KMS-11 (cell line): ENCODE data around the gene PCNT.

Source experiments
- H2AFZ ChIP-seq: fragments of 200-600 bp; sonication (generic); 2 replicates; pipeline ENCODE4 v1.6.1; 2016; ENCODE audit warnings: antibody characterized with exemption, mixed run types, low read depth
- H3K27ac ChIP-seq: fragments of 200-600 bp; sonication (generic); 2 replicates; pipeline ENCODE4 v1.6.1; 2016; ENCODE audit warnings: mild to moderate bottlenecking, mixed run types
- H3K27me3 ChIP-seq: fragments of 200-600 bp; sonication (generic); 2 replicates; pipeline ENCODE4 v1.6.1; 2017; ENCODE audit warnings: mild to moderate bottlenecking, low read depth, mixed run types, moderate library complexity; ENCODE audit not compliant: insufficient read depth
- H3K36me3 ChIP-seq: fragments of 200-600 bp; sonication (generic); 2 replicates; pipeline ENCODE4 v1.6.1; 2017; ENCODE audit warnings: mild to moderate bottlenecking, mixed run types; ENCODE audit not compliant: insufficient read depth
- H3K4me1 ChIP-seq: fragments of 200-600 bp; sonication (generic); 2 replicates; pipeline ENCODE4 v1.6.1; 2016; ENCODE audit warnings: mild to moderate bottlenecking, low read depth, mixed run types; ENCODE audit not compliant: poor library complexity, severe bottlenecking
- H3K4me2 ChIP-seq: fragments of 200-600 bp; sonication (generic); 2 replicates; pipeline ENCODE4 v1.7.0; 2016; ENCODE audit warnings: mild to moderate bottlenecking, mixed run types
- H3K4me3 ChIP-seq: fragments of 200-600 bp; sonication (generic); IDR thresholded peaks from 2 replicates; pipeline ENCODE4 v1.6.1; 2017; ENCODE audit warnings: low read depth, low read length, mixed read lengths; ENCODE audit not compliant: insufficient read depth
- H3K79me2 ChIP-seq: fragments of 200-600 bp; sonication (generic); 2 replicates; pipeline ENCODE4 v1.6.1; 2016; ENCODE audit warnings: low read depth, mixed run types; ENCODE audit not compliant: insufficient read depth
- H3K9ac ChIP-seq: fragments of 200-600 bp; sonication (generic); 2 replicates; pipeline ENCODE4 v1.6.1; 2016; ENCODE audit warnings: mild to moderate bottlenecking, mixed run types
- H4K20me1 ChIP-seq: fragments of 200-600 bp; sonication (generic); 2 replicates; pipeline ENCODE4 v1.6.1; 2016; ENCODE audit warnings: mild to moderate bottlenecking, mixed run types; ENCODE audit not compliant: insufficient read depth
- CTCF ChIP-seq: fragments of 200-600 bp; sonication (generic); conservative IDR thresholded peaks from 2 replicates; pipeline ENCODE4 v1.6.1; 2017; ENCODE audit warnings: low read depth, mild to moderate bottlenecking, antibody characterized with exemption, low read length, moderate library complexity, mixed read lengths

PCNT gene

GRCh38 chr21:46482225-46482845, 158.4 kb downstream of the PCNT start:
- Histone ChIP-seq H2AFZ (no peak overlapping the region), H3K27me3 (no peaks in the 10 kb centered on the region), H3K4me3 (no peak overlapping the region), H3K4me2 (no peak overlapping the region), H3K9ac (no peak overlapping the region), H3K79me2 (no peaks in the 10 kb centered on the region), H3K36me3 (no peaks in the 10 kb centered on the region), H4K20me1 (no peaks in the 10 kb centered on the region), H3K4me1 (peaks cover 9% of the 10 kb centered on the region), H3K27ac (no peak overlapping the region)
- TF ChIP-seq CTCF, result no peak

GRCh38 chr21:46482846-46483231, 158.9 kb downstream of the PCNT start:
- TF ChIP-seq CTCF, result no peak
- no peak overlapping the region for H3K27ac ChIP-seq
- H3K27me3 ChIP-seq, result no peaks in the 10 kb centered on the region
- H3K4me3 ChIP-seq, result no peak overlapping the region
- no peaks in the 10 kb centered on the region for H3K36me3 ChIP-seq
- no peak overlapping the region for H3K9ac ChIP-seq
- H3K4me2 ChIP-seq, result no peak overlapping the region
- H3K4me1 ChIP-seq, result peaks cover 9% of the 10 kb centered on the region
- H4K20me1 ChIP-seq, result no peaks in the 10 kb centered on the region
- H3K79me2 ChIP-seq, result no peaks in the 10 kb centered on the region
- H2AFZ ChIP-seq, result no peak overlapping the region

- Histone ChIP-seq H3K36me3 (no peaks in the 10 kb centered on the region), H3K27me3 (no peaks in the 10 kb centered on the region), H3K4me1 (peaks cover 9% of the 10 kb centered on the region), H2AFZ (no peak overlapping the region), H3K4me3 (no peak overlapping the region), H4K20me1 (no peaks in the 10 kb centered on the region), H3K79me2 (no peaks in the 10 kb centered on the region), H3K27ac (no peak overlapping the region), H3K9ac (no peak overlapping the region), H3K4me2 (no peak overlapping the region)
- no peak for TF ChIP-seq CTCF
Measured at GRCh38 chr21:46483300-46484295, 159.6 kb downstream of the PCNT start.

GRCh38 chr21:46486481-46487126, 162.6 kb downstream of the PCNT start:
- Histone ChIP-seq H3K4me3 (no peak overlapping the region), H4K20me1 (no peaks in the 10 kb centered on the region), H3K27me3 (no peaks in the 10 kb centered on the region), H3K9ac (no peak overlapping the region), H2AFZ (no peak overlapping the region), H3K27ac (no peak overlapping the region), H3K4me2 (no peak overlapping the region), H3K79me2 (no peaks in the 10 kb centered on the region), H3K4me1 (peaks cover under 1% of the 10 kb centered on the region), H3K36me3 (no peaks in the 10 kb centered on the region)
- no peak for TF ChIP-seq CTCF
